RWPE1 (cell line): ENCODE data around the gene PIAS2.

ENCODE experiments used
- CTCF ChIA-PET: fragments of 350-600 bp; sonication (Branson Sonifier 250); formaldehyde crosslinking; extraction: SDS; loops from one replicate; lab custom pipeline; 2021; lab: Yijun Ruan, JAX
- POLR2A ChIA-PET: fragments of 400-600 bp; formaldehyde crosslinking; extraction: SDS; loops from one replicate; lab custom pipeline; 2020; ENCODE audit warnings: antibody characterized with exemption; ENCODE audit not compliant: low non-redundant PET; lab: Yijun Ruan, JAX
- DNase-seq: peaks from one replicate; pipeline ENCODE4 v3.0.0; 2012; ENCODE audit warnings: low spot score
- H3K27ac ChIP-seq: fragments of 450-650 bp; 2 replicates; pipeline ENCODE4 v1.5.1; 2017
- TF ChIP-seq, protein P1 (sequence below): fragments of 450-650 bp; conservative IDR thresholded peaks from 2 replicates; pipeline ENCODE4 v1.5.1; 2017; ENCODE audit warnings: low read depth, mild to moderate bottlenecking

PIAS2 gene

DNA sequence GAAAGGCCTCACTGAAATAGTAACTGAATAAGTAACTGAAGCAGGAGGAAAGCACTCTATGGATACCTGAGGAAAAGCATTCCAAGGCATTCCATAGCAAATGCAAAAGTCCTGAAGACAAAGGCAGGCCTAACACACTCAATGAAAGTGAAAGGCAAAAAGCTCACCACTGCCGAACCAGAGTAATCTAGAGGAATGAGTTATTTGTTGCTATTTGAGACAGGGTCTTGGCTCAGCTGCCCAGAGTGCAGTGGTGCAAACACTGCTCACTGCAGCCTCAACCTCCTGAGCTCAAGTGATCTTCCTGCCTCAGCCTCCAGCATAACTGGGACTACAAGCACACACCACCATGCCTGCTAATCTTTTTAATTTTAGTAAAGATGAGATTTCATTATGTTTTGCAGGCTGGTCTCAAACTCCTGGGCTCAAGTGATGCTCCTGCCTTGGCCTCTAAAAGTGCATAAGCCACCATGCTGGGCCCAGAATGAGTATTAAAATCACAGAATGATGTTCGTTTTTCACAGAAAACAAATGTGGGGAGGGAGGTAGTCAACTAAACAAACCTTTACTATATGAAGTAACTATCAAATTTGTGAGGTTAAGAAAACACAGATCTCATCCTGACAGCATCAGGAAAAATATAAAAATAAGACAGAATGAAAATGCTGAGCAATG lies 17.9 kb downstream of the PIAS2 start:
- TF ChIP-seq, protein P1, sequence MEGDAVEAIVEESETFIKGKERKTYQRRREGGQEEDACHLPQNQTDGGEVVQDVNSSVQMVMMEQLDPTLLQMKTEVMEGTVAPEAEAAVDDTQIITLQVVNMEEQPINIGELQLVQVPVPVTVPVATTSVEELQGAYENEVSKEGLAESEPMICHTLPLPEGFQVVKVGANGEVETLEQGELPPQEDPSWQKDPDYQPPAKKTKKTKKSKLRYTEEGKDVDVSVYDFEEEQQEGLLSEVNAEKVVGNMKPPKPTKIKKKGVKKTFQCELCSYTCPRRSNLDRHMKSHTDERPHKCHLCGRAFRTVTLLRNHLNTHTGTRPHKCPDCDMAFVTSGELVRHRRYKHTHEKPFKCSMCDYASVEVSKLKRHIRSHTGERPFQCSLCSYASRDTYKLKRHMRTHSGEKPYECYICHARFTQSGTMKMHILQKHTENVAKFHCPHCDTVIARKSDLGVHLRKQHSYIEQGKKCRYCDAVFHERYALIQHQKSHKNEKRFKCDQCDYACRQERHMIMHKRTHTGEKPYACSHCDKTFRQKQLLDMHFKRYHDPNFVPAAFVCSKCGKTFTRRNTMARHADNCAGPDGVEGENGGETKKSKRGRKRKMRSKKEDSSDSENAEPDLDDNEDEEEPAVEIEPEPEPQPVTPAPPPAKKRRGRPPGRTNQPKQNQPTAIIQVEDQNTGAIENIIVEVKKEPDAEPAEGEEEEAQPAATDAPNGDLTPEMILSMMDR, result no peak
- ChIA-PET POLR2A (no interaction called here), CTCF (interaction anchor here (0.5 kb wide), 1 partner anchor 23 kb away, joined by 3 read pairs; no protein-coding TSS in a partner anchor)
- DNase-seq, result no peak
- no peak overlapping the region for H3K27ac ChIP-seq

DNA sequence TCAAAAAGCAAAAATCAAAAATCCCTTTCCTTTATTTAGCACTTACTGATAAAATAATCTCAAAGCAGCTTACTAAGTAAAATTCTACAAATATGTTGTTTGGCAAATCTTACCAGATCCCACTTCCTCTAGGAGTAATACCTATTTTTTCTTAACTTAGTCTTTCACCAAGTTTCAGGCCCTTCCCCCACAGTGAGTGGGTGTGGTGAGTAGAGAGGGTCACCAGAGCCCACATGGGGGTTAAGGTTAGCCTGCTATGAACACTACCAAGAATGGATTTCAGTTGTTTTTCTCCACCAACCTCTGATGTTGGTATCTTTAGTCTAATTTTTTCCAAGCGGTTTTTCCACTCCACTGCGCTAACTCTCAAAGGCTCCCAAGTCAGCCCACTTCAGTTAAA lies 23.2 kb downstream of the PIAS2 start:
- TF ChIP-seq, protein P1, result no peak
- DNase-seq, result no peak
- no peak overlapping the region for H3K27ac ChIP-seq
- CTCF ChIA-PET, result no interaction called here
- POLR2A ChIA-PET, result no interaction called here

DNA sequence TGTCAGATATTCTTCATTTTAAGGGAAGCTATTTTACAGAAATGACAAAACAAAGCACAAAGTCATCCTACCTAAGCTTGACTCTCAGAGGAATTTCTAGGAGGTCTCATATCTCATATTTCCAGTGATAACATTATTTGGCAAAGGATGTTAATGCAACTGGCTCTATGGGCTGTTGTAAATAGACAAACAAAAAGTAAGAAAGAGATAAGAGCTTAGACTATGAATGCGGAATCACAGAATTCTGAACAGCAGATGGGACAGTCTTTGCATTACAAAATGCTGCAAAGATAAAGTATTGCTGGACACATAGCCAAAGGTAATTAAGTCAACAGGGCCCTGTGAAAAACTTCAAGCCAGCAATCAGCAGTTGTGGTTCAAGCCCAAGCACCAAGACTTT lies 23.9 kb downstream of the PIAS2 start:
- no peak overlapping the region for H3K27ac ChIP-seq
- DNase-seq, result no peak
- TF ChIP-seq, protein P1, result no peak
- ChIA-PET CTCF (no interaction called here), POLR2A (no interaction called here)

DNA sequence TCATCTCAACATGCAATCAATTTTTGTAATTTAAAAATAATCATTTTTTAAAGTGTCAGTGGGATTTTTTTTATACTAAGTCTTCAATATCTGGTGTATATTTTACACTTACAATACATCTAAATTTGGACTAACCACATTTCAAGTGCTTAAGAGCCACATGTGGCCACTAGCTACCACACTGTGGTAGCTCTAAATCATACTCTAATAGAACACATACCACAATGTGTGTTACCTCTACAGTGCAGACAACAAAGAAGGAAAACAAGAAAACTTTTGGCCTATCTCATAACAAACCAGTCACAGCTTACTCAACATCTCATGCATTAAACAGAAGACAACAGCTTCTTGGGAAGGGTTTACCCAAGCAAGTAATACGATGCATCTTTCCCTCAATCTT lies 24.5 kb downstream of the PIAS2 start:
- H3K27ac ChIP-seq, result no peak overlapping the region
- TF ChIP-seq, protein P1, result no peak
- CTCF ChIA-PET, result no interaction called here
- POLR2A ChIA-PET, result no interaction called here
- DNase-seq, result no peak

DNA sequence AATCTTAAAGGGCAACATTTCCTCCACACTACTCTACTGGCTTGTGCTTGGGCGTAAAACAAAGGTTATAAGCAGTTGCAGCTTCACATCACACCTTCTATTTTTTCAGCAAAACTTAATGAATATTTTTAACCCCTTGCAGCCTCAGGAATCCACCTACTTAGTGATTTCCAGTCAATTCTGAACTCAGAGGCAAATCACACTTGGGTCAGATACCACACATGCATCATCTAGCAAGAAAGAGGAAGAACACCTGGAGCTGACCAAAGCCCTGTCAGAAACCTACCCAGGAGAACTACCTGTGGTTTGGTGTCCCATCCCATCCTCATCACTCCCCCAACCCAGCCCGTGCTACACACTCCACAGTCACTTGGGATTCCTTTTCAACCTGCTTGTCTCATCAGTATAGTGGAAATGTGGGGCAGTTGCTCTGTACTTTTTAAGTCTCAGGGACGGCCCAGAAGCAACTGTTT lies 25.5 kb downstream of the PIAS2 start:
- TF ChIP-seq, protein P1, result no peak
- ChIA-PET POLR2A (no interaction called here), CTCF (no interaction called here)
- DNase-seq, result no peak
- no peak overlapping the region for H3K27ac ChIP-seq

DNA sequence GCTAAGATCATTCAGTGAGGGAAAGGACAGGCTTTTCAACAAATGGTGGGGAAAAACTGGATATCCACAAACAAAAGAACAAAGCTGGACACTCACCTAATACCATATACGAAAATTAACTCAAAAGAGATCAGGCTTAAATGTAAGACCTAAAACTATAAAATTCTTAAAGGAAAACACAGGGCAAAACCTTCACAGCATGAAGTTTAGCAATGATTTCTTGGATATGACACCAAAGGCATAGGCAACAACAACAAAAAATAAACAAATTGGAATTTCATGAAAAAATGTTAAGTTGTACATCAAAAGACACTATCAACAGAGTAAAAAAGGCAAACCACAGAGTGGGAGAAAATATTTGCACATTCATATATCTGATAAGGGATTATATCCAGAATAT lies 28.3 kb downstream of the PIAS2 start:
- ChIA-PET CTCF (no interaction called here), POLR2A (no interaction called here)
- no peak for DNase-seq
- TF ChIP-seq, protein P1, result no peak
- H3K27ac ChIP-seq, result no peak overlapping the region
